Thoracic aorta (tissue), 2 donors: ENCODE results near the gene BLMH. TPM values are rescaled to one million over a fixed set of nuclear protein-coding genes. Genes with fewer than 3 reads are reported as not detected.

Experiments
- ATAC-seq: fragments of 150-250 bp; one replicate; pipeline ENCODE4 v1.8.0; 2017; ENCODE audit warnings: low read depth; ENCODE audit not compliant: insufficient number of reproducible peaks, low FRiP score
- DNase-seq: peaks from one replicate; pipeline ENCODE4 v3.0.0-alpha.2; 2020; ENCODE audit warnings: low spot score
- H3K27ac ChIP-seq, 2 donors: fragments of 200-600 bp; sonication (generic); 1 replicate in 1 of 2; 2 replicates in 1 of 2; pipeline ENCODE4 v1.5.1; 2016; ENCODE audit warnings: mild to moderate bottlenecking in 2 of 2, moderate library complexity in 2 of 2
- H3K27me3 ChIP-seq: fragments of 200-600 bp; sonication (generic); replicated peaks from 2 replicates; pipeline ENCODE4 v1.6.0; 2016; ENCODE audit warnings: mild to moderate bottlenecking; ENCODE audit not compliant: insufficient read depth
- H3K36me3 ChIP-seq: fragments of 200-600 bp; sonication (generic); one replicate; pipeline ENCODE4 v1.5.1; 2016
- H3K4me1 ChIP-seq, 2 donors: fragments of 200-600 bp; sonication (generic); 1 replicate in 1 of 2; 2 replicates in 1 of 2; pipeline versions ENCODE4 v1.5.1 to v1.6.0; 2016; ENCODE audit warnings: low read depth in 2 of 2, mild to moderate bottlenecking in 1 of 2; ENCODE audit not compliant: control insufficient read depth in 1 of 2
- H3K4me3 ChIP-seq: fragments of 200-600 bp; sonication (generic); 2 replicates; pipeline ENCODE4 v1.5.1; 2016; ENCODE audit warnings: mild to moderate bottlenecking
- H3K9me3 ChIP-seq: fragments of 200-600 bp; sonication (generic); 2 replicates; pipeline ENCODE4 v1.5.1; 2016
- CTCF ChIP-seq: fragments of 200-600 bp; sonication (generic); IDR thresholded peaks from one replicate; pipeline ENCODE4 v1.5.1; 2019; ENCODE audit warnings: antibody characterized with exemption
- total RNA-seq, 2 donors: library from RNA; depleted of rRNA; stranded (reverse); fragments of >200 nt; gene quantifications; one replicate each; pipeline versions ENCODE4 v1.1.0 to v1.2.3, GENCODE V29; 2016

Gene BLMH
- total RNA-seq, 2 donors from 2014 or later, result 21.5 to 34.6 TPM

GRCh38 chr17:30309591-30309990 lies 17.8 kb upstream of the BLMH start:
- no peak overlapping the region for H3K4me3 ChIP-seq
- no peak for TF ChIP-seq CTCF
- no peak for DNase-seq
- no peaks in the 10 kb centered on the region for H3K27me3 ChIP-seq
- ATAC-seq, result no peak
- no peaks in the 10 kb centered on the region for H3K9me3 ChIP-seq
- H3K36me3 ChIP-seq, result no peaks in the 10 kb centered on the region
- H3K4me1 ChIP-seq, result no peaks in the 10 kb centered on the region
- no peak overlapping the region for H3K27ac ChIP-seq

GRCh38 chr17:30308406-30308805 lies 16.7 kb upstream of the BLMH start:
- Histone ChIP-seq H3K27me3 (no peaks in the 10 kb centered on the region), H3K36me3 (no peaks in the 10 kb centered on the region), H3K27ac (no peak overlapping the region), H3K4me3 (no peak overlapping the region), H3K4me1 (no peaks in the 10 kb centered on the region), H3K9me3 (no peaks in the 10 kb centered on the region)
- no peak for ATAC-seq
- TF ChIP-seq CTCF, result no peak
- DNase-seq, result no peak

GRCh38 chr17:30304778-30305177 lies 13.0 kb upstream of the BLMH start:
- H3K36me3 ChIP-seq, result no peaks in the 10 kb centered on the region
- no peak overlapping the region for H3K4me3 ChIP-seq
- no peaks in the 10 kb centered on the region for H3K4me1 ChIP-seq
- no peak overlapping the region for H3K27ac ChIP-seq
- DNase-seq (no peak), ATAC-seq (no peak)
- no peaks in the 10 kb centered on the region for H3K27me3 ChIP-seq
- no peaks in the 10 kb centered on the region for H3K9me3 ChIP-seq
- TF ChIP-seq CTCF, result no peak

- Histone ChIP-seq H3K4me1 (no peaks in the 10 kb centered on the region), H3K9me3 (no peaks in the 10 kb centered on the region), H3K27me3 (no peaks in the 10 kb centered on the region), H3K27ac (no peak overlapping the region), H3K4me3 (no peak overlapping the region), H3K36me3 (no peaks in the 10 kb centered on the region)
- ATAC-seq (no peak), DNase-seq (no peak)
- no peak for TF ChIP-seq CTCF
Measured at GRCh38 chr17:30302241-30302640, 10.5 kb upstream of the BLMH start.

- Histone ChIP-seq H3K4me3 (no peak overlapping the region), H3K4me1 (peaks cover 0 to 6% of the 10 kb centered on the region in 2 donors), H3K36me3 (no peaks in the 10 kb centered on the region), H3K9me3 (no peaks in the 10 kb centered on the region), H3K27me3 (no peaks in the 10 kb centered on the region), H3K27ac (no peak overlapping the region)
- no peak for TF ChIP-seq CTCF
- ATAC-seq, result no peak
- no peak for DNase-seq
Measured at GRCh38 chr17:30300818-30301217, 9.1 kb upstream of the BLMH start.
